Activated CD4-positive, alpha-beta memory T cell treated with anti-CD3 and anti-CD28 coated beads, Interleukin-2, amount 10 ng/mL, durations not matched to agents 7 days and 5 days (primary cell): ENCODE results near the gene P2RX6. TPM values are rescaled to one million over a fixed set of nuclear protein-coding genes. Genes with fewer than 3 reads are reported as not detected.

ENCODE experiments used
- CTCF ChIA-PET: fragments of 350-600 bp; sonication (Branson Sonifier 250); formaldehyde crosslinking; loops from one replicate; lab custom pipeline; 2021; ENCODE audit warnings: antibody characterized with exemption, inconsistent platforms; lab: Charles Lee
- POLR2A ChIA-PET: fragments of 350-600 bp; sonication (Branson Sonifier 250); formaldehyde crosslinking; loops from one replicate; lab custom pipeline; 2021; ENCODE audit warnings: antibody characterized with exemption; lab: Charles Lee
- DNase-seq: peaks from one replicate; pipeline ENCODE4 v3.0.0-alpha.2; 2020
- H3K27ac Mint-ChIP-seq: one replicate; pipeline ENCODE4 v1.8.0; 2021; ENCODE audit warnings: mild to moderate bottlenecking, mixed read lengths
- H3K27me3 Mint-ChIP-seq: one replicate; pipeline ENCODE4 v1.8.0; 2021; ENCODE audit warnings: mixed read lengths
- H3K36me3 Mint-ChIP-seq: one replicate; pipeline ENCODE4 v1.8.0; 2021; ENCODE audit warnings: low read depth, mixed read lengths
- H3K4me1 Mint-ChIP-seq: one replicate; pipeline ENCODE4 v1.8.0; 2021; ENCODE audit warnings: mixed read lengths
- H3K4me3 Mint-ChIP-seq: one replicate; pipeline ENCODE4 v1.8.0; 2021; ENCODE audit warnings: mild to moderate bottlenecking, mixed read lengths
- H3K9me3 Mint-ChIP-seq: one replicate; pipeline ENCODE4 v1.8.0; 2021; ENCODE audit warnings: mixed read lengths
- total RNA-seq, 2 experiments: library from RNA; stranded (reverse); gene quantifications; one replicate each; pipeline ENCODE4 v1.2.3, GENCODE V29; 2021

The P2RX6 gene
- total RNA-seq, 2 experiments from 2014 or later, result 0.08 to 0.23 TPM

DNA sequence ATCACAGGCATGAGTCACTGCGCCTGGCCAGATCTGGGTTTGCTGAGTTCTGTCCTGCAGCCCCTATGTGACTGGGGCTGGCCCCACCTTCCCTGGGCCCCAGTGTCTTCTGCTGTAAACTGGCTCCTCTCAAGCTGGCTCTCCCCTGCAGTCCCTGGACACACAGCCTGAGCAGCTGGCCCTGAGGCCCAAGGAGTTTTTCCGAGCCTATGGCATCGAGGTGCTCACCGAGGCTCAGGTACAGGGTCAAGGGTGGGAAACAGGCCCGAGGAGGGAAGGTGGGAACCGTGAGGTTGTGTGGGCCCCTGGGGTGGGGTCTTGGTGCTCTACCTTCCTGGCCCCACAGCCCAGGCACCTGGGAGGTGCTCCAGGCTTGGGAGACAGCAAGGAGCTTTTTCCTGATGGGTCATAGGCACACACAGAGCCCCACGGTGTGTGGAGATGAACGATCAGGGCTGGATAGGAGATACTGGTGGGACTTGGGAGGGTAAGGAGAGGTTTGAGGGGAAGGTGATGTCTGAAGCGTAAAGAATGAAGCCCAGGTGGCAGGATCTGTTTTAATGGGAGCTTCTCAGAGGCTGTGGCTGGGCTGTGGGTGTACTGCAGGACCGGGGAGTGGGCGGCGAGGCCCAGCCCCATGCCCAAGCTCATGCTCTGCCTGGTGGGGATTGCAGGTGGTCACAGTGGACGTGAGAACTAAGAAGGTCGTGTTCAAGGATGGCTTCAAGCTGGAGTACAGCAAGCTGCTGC is 39.2 kb upstream of the P2RX6 start:
- H3K36me3 Mint-ChIP-seq, result peaks cover 3% of the 10 kb centered on the region
- no peak for DNase-seq
- H3K27me3 Mint-ChIP-seq, result no peaks in the 10 kb centered on the region
- H3K27ac Mint-ChIP-seq, result no peak overlapping the region
- ChIA-PET CTCF (no interaction called here), POLR2A (no interaction called here)
- H3K4me3 Mint-ChIP-seq, result no peak overlapping the region
- peaks cover 8% of the 10 kb centered on the region for H3K9me3 Mint-ChIP-seq
- peaks cover 14% of the 10 kb centered on the region for H3K4me1 Mint-ChIP-seq

DNA sequence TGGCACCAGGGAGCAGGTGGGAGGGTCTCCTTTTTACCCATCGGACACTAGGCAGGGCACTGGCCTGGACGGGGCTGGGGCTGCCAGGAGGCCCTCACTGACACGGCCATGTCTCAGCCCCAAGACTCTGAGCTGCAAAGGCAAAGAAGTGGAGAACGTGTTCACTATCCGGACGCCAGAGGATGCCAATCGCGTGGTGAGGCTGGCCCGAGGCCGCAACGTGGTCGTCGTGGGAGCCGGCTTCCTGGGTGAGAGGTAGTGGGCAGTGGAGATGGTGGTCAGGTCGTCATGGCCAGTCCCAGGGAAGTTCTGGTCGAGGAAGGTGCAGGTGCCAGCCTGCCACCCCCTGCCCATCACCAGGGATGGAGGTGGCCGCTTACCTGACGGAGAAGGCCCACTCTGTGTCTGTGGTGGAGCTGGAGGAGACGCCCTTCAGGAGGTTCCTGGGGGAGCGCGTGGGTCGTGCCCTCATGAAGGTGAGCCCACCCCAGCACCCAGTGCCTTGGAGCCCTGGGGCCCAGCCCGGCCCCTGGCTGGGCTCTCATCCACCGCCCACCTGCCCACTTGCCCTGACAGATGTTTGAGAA is 38.6 kb upstream of the P2RX6 start:
- CTCF ChIA-PET, result interaction anchor here (0.5 kb wide), 1 partner anchor 42 kb away, joined by 4 read pairs; no protein-coding TSS in a partner anchor
- Mint-ChIP-seq H3K27me3 (no peaks in the 10 kb centered on the region), H3K36me3 (peaks cover 3% of the 10 kb centered on the region), H3K27ac (no peak overlapping the region), H3K4me1 (peaks cover 20% of the 10 kb centered on the region), H3K4me3 (no peak overlapping the region), H3K9me3 (peaks cover 8% of the 10 kb centered on the region)
- POLR2A ChIA-PET, result no interaction called here
- DNase-seq, result no peak

DNA sequence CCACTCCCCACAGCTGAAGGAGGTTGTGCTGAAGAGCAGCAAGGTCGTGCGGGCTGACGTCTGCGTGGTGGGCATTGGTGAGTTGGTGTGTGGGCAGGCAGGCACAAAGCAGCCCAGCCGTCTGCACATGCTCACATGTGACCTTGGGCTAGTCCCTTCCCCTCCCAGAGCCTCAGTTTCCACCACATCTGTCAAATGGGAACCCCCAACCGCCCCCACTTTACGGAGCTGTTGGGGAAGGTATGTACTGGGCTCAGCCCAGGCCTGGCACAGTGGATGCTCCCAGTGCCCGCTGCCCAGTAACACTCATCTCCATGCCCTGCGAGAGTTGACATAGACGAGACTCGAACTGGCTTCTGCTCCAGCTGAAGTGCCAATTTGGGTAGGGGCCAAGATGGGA is 37.9 kb upstream of the P2RX6 start:
- no peak overlapping the region for H3K4me3 Mint-ChIP-seq
- POLR2A ChIA-PET, result no interaction called here
- no peaks in the 10 kb centered on the region for H3K27me3 Mint-ChIP-seq
- peaks cover 8% of the 10 kb centered on the region for H3K9me3 Mint-ChIP-seq
- peaks cover 3% of the 10 kb centered on the region for H3K36me3 Mint-ChIP-seq
- CTCF ChIA-PET, result interaction anchor here (0.5 kb wide), 1 partner anchor 43 kb away, joined by 4 read pairs; no protein-coding TSS in a partner anchor
- peaks cover 21% of the 10 kb centered on the region for H3K4me1 Mint-ChIP-seq
- no peak overlapping the region for H3K27ac Mint-ChIP-seq
- DNase-seq, result no peak

DNA sequence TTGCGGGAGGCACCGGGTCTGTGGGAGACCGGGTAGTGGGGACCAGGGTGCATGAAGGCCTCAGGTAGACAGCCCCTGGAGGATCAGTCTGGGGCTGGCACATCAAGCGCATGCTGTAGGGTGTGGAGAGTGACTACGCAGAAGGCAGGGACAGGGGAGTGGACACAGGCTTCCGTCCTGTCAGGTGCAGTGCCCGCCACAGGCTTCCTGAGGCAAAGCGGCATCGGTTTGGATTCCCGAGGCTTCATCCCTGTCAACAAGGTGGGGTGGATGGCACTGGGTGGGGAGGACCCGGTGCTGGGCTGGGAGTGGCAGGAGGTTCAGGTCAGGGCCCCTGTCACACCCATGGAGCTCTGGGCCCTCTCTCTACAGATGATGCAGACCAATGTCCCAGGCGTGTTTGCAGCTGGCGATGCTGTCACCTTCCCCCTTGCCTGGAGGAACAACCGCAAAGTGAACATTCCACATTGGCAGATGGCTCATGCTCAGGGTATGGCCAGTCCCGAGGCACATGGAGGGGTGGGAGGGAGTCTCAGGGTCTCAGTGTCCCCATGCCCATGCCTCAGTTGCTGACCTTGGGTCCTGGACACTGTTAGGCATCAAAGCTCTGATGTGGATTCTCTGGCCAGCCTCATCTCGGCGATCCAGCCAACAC is 37.3 kb upstream of the P2RX6 start:
- no peak for DNase-seq
- Mint-ChIP-seq H3K27ac (no peak overlapping the region), H3K9me3 (peaks cover 8% of the 10 kb centered on the region), H3K4me1 (peaks cover 24% of the 10 kb centered on the region), H3K36me3 (peaks cover 6% of the 10 kb centered on the region), H3K4me3 (no peak overlapping the region), H3K27me3 (no peaks in the 10 kb centered on the region)
- CTCF ChIA-PET, result no interaction called here
- POLR2A ChIA-PET, result no interaction called here

DNA sequence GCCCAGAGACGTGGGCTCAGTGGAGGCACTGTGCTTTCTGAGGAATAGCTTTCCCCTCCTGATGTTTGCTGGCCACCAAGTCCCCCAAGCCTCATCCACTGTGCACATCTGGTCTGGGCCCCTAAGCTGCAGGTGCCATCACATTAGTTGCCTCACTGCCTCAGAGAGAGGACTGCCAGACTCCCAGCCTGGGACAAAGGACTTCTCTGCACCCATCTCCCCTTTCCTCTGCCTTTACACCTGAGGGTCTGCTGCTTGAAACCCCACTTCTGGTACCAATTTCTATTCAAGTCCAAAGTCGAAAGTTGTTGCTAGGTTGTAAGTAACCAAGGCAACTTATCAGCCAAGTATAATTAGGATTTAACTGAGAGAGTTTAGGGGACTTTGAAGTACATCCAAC is 36.5 kb upstream of the P2RX6 start:
- Mint-ChIP-seq H3K36me3 (peaks cover 6% of the 10 kb centered on the region), H3K9me3 (peaks cover 8% of the 10 kb centered on the region), H3K4me1 (peaks cover 32% of the 10 kb centered on the region), H3K27ac (no peak overlapping the region), H3K4me3 (no peak overlapping the region), H3K27me3 (no peaks in the 10 kb centered on the region)
- POLR2A ChIA-PET, result no interaction called here
- CTCF ChIA-PET, result no interaction called here
- no peak for DNase-seq

DNA sequence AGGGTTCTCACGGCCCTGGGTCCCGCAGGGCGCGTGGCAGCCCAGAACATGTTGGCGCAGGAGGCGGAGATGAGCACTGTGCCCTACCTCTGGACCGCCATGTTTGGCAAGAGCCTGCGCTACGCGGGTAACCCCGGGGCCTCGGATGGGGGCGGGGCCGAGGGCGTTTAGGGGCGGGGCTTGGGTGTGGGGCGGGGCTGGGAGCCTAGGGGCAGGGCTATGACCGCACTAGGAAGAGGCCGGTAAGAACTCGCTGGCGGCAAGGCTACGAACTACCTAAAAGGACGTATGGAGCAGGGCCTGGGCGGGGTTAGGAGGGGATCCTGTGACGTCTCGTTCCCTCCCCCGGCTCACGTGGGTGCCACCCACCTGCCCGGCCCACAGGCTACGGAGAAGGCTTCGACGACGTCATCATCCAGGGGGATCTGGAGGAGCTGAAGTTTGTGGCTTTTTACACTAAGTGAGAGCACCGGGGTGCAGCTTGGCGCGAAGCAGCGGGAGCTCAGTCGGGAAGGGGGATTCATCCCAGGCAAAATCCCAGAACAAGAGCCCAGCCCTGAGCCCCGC is 35.6 kb upstream of the P2RX6 start:
- Mint-ChIP-seq H3K4me3 (peak overlapping the region; percentile 21), H3K4me1 (peaks cover 39% of the 10 kb centered on the region), H3K27me3 (no peaks in the 10 kb centered on the region), H3K9me3 (peaks cover 8% of the 10 kb centered on the region), H3K27ac (no peak overlapping the region), H3K36me3 (peaks cover 12% of the 10 kb centered on the region)
- ChIA-PET CTCF (no interaction called here), POLR2A (interaction anchor here (1.1 kb wide), 1 partner anchor 23 kb away, joined by 4 read pairs; the partner anchor contains the start of gene THAP7)
- DNase-seq, result peak; percentile 62

DNA sequence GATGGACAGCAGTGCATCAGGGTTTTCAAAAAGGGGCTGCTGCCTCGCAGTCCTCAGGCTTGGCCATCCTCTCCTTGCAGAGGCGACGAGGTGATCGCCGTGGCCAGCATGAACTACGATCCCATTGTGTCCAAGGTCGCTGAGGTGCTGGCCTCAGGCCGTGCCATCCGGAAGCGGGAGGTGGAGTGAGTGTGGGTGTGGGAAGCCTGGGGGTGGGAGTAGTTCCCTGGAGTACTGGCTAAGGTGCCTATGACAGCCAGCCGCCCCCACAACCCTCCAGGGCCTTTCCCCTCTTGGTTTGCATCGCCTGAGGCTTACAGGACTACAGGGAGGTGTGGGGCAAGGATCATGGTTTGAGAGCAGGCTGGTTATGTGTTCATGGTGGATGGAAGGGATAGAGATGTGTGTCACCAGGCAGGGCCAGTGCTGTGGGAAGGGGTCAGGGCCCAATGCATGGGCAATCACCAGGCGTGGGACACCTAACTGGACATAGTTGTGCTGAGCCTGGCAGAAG is 35.0 kb upstream of the P2RX6 start:
- Mint-ChIP-seq H3K4me1 (peaks cover 39% of the 10 kb centered on the region), H3K9me3 (peaks cover 8% of the 10 kb centered on the region), H3K4me3 (no peak overlapping the region), H3K27ac (no peak overlapping the region), H3K27me3 (no peaks in the 10 kb centered on the region), H3K36me3 (peaks cover 12% of the 10 kb centered on the region)
- CTCF ChIA-PET, result no interaction called here
- no peak for DNase-seq
- POLR2A ChIA-PET, result interaction anchor here (1.1 to 1.2 kb wide), 2 partner anchors 8 to 22 kb away, joined by 3 to 4 read pairs; partner anchors contain the start of gene THAP7

DNA sequence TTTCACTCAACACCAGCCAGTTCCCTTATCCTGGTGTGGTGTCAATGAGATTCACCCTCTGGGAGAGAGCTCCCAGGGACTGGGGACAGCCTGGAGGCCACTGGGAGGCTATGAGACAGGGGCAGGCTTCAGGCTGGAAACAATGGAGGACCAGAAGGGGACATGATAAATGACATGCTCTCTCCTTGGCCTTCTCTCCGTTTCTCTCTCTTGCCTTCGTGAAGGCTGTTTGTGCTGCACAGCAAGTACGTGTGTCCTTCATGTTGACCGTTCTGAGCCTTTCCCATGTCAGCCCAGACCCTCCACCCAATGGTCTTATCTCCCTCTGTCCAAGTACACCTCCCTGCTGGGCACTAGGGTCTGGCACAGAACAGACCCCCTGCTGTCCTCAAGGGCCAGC is 34.4 kb upstream of the P2RX6 start:
- POLR2A ChIA-PET, result interaction anchor here (1.2 kb wide), 1 partner anchor 8 kb away, joined by 3 read pairs; no protein-coding TSS in a partner anchor

DNA sequence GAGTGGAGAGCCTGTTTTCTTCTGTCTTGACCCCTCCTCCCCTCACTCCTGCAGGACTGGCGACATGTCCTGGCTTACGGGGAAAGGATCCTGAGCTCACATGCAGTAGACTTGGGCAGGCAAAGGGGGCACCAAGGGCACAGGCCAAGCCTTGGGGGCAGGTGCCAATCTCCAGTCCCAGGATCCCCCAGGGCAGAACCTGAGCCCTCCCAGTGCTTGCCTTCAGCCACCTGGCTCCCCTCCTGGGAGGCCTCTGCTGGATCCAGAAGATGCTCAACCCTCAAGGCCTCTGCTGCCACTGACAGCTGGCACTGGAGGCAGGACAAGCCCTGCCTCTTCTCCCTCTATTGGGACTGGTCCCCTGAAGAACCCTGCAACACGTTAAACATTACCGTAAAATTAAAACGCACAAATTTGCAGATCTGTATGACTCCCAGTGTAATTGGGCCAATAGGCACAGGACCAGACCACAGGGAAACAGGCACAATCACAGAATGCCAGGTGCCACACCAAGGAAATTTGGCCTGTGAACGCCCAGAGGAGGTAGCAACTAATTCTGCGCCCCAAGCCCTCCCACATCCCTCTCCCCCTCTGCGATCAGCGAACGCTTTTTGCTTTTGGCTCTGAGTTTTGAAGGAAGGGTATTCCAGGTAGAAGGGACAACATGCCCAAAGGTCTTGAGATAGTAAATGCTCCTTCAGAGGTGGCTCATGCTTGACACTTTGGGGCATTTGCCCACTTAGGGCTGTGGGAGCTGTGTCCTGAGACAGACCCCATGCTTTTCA is 33.8 kb upstream of the P2RX6 start:
- peaks cover 18% of the 10 kb centered on the region for H3K36me3 Mint-ChIP-seq
- peak overlapping the region; percentile 83 for H3K27ac Mint-ChIP-seq
- peak overlapping the region; percentile 89 for H3K4me3 Mint-ChIP-seq
- POLR2A ChIA-PET, result interaction anchor here (1.2 to 2.7 kb wide), 3 partner anchors 9 to 28 kb away, joined by 3 to 48 read pairs (median 3); partner anchors contain the start of gene THAP7
- H3K27me3 Mint-ChIP-seq, result no peaks in the 10 kb centered on the region
- no peak for DNase-seq
- CTCF ChIA-PET, result interaction anchor here (1.3 kb wide), 1 partner anchor 20 kb away, joined by 7 read pairs; no protein-coding TSS in a partner anchor
- H3K9me3 Mint-ChIP-seq, result peaks cover 8% of the 10 kb centered on the region
- H3K4me1 Mint-ChIP-seq, result peaks cover 39% of the 10 kb centered on the region

More for the DNA sequence above, 34.4 kb upstream of the P2RX6 start:
- no peak for DNase-seq
- Mint-ChIP-seq H3K27ac (no peak overlapping the region), H3K27me3 (no peaks in the 10 kb centered on the region), H3K4me1 (peaks cover 39% of the 10 kb centered on the region), H3K9me3 (peaks cover 8% of the 10 kb centered on the region), H3K4me3 (peak overlapping the region; percentile 89), H3K36me3 (peaks cover 12% of the 10 kb centered on the region)
- CTCF ChIA-PET, result no interaction called here

DNA sequence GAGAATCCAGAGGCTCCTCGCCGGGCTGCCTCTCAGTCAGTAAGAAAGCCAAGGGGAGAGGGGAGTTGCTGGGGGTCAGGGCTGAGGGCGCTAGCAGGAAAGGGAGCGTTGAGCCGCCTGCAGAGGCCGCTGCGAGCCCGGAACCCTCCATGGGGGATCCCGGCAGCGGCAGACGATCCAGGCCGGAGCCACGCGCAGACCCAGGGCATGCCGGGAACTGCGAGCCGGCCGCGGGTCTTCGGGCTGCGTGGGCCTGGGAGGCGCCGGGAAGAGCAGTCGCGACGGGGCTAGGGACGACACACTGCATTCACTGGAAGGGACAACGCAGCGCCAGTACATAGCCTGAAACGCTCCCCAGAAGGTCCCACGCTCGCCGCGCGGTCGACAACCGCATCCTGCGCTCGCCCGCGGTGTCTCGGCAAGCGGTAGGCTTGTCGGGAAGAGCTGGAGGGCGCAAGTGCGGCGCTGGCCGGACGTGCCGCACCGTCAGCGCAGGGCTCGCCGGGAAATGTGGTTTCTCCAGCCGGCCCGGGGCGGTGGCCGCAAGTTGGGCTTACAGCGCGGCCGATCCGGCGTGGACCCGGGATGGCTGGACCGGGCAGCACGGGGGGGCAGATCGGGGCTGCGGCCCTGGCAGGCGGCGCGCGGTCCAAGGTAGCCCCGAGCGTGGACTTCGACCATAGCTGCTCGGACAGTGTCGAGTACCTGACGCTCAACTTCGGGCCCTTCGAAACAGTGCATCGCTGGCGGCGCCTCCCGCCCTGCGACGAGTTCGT is 33.0 kb upstream of the P2RX6 start, which contains the start of gene LZTR1:
Gene LZTR1, plus strand, starts transcription at position 511 of the 776 bp plus-strand sequence. Its CDS starts 75 bp downstream, at position 586.
- peaks cover 24% of the 10 kb centered on the region for H3K36me3 Mint-ChIP-seq
- POLR2A ChIA-PET, result interaction anchor here (0.6 to 2.7 kb wide), 7 partner anchors 9 to 519 kb away, joined by 3 to 48 read pairs (median 3); partner anchors contain the start of genes P2RX6 and THAP7
- CTCF ChIA-PET, result interaction anchor here (1.0 to 1.3 kb wide), 2 partner anchors 19 to 20 kb away, joined by 4 to 7 read pairs; partner anchors contain the start of gene THAP7
- peaks cover 39% of the 10 kb centered on the region for H3K4me1 Mint-ChIP-seq
- H3K4me3 Mint-ChIP-seq, result peak within 1 kb of the TSS; percentile 89
- H3K27me3 Mint-ChIP-seq, result no peaks in the 10 kb centered on the region
- H3K9me3 Mint-ChIP-seq, result peaks cover 8% of the 10 kb centered on the region
- DNase-seq, result peak; percentile 85
- H3K27ac Mint-ChIP-seq, result peak within 1 kb of the TSS; percentile 83

DNA sequence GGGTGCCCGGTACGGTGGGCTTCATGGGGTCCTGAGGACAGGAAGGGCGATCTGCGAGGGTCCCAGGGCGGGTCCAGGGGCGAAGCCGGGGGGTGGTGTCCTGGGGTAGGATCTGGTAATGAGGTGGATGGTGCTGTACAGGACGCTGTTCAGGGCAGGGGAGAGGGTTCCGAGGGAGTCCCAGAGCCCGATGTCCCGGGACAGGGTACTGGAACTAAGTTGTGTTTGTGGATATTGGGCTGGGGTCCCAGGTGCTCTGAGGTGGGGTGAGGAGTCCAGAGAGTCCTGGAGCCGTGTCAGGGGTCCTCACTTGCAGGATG is 32.4 kb upstream of the P2RX6 start:
- DNase-seq, result no peak
- ChIA-PET CTCF (interaction anchor here (1.0 to 1.3 kb wide), 2 partner anchors 18 to 20 kb away, joined by 4 to 7 read pairs; partner anchors contain the start of gene THAP7), POLR2A (interaction anchor here (0.6 to 2.7 kb wide), 6 partner anchors 8 to 519 kb away, joined by 3 to 48 read pairs (median 4); partner anchors contain the start of genes P2RX6 and THAP7)
- peaks cover 39% of the 10 kb centered on the region for H3K4me1 Mint-ChIP-seq
- H3K27me3 Mint-ChIP-seq, result no peaks in the 10 kb centered on the region
- peaks cover 8% of the 10 kb centered on the region for H3K9me3 Mint-ChIP-seq
- peak overlapping the region; percentile 89 for H3K4me3 Mint-ChIP-seq
- peak overlapping the region; percentile 80 for H3K27ac Mint-ChIP-seq
- H3K36me3 Mint-ChIP-seq, result peaks cover 25% of the 10 kb centered on the region
